Measurements from ENCODE around the gene GNB5. TPM values are rescaled to one million over a fixed set of nuclear protein-coding genes. Genes with fewer than 3 reads are reported as not detected.

GNB5 gene
- total RNA-seq, 1 experiment from 2014 or later = 48.8 TPM

- Mint-ChIP-seq H3K36me3 (ENCODE audit: insufficient read depth, unreplicated experiment) (no peaks in the 10 kb centered on the region), H3K27ac (ENCODE audit: unreplicated experiment) (no peak overlapping the region), H3K27me3 (ENCODE audit: unreplicated experiment) (no peaks in the 10 kb centered on the region), H3K9me3 (ENCODE audit: low read depth, unreplicated experiment) (no peaks in the 10 kb centered on the region), H3K4me3 (ENCODE audit: low read depth, unreplicated experiment) (no peak overlapping the region), H3K4me1 (ENCODE audit: low read depth, unreplicated experiment) (peaks cover 16% of the 10 kb centered on the region)
- CTCF ChIA-PET = no interaction called here
- BruUV-seq (replicated peaks) = no TSS peak
- DNase-seq = no peak
- intact Hi-C loops (cut with micrococcal nuclease; ENCODE audit: unreplicated experiment) = no loop called here
- TF ChIP-seq, protein P1, sequence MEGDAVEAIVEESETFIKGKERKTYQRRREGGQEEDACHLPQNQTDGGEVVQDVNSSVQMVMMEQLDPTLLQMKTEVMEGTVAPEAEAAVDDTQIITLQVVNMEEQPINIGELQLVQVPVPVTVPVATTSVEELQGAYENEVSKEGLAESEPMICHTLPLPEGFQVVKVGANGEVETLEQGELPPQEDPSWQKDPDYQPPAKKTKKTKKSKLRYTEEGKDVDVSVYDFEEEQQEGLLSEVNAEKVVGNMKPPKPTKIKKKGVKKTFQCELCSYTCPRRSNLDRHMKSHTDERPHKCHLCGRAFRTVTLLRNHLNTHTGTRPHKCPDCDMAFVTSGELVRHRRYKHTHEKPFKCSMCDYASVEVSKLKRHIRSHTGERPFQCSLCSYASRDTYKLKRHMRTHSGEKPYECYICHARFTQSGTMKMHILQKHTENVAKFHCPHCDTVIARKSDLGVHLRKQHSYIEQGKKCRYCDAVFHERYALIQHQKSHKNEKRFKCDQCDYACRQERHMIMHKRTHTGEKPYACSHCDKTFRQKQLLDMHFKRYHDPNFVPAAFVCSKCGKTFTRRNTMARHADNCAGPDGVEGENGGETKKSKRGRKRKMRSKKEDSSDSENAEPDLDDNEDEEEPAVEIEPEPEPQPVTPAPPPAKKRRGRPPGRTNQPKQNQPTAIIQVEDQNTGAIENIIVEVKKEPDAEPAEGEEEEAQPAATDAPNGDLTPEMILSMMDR (IDR thresholded peaks at IDR 0.05; ENCODE audit: unreplicated experiment) = no peak
Observed at GRCh38 chr15:52118969-52119749, 72.0 kb downstream of the GNB5 start.

- DNase-seq = no peak
- BruUV-seq (replicated peaks) = no TSS peak
- TF ChIP-seq, protein P1 (IDR thresholded peaks at IDR 0.05; ENCODE audit: unreplicated experiment) = no peak
- Mint-ChIP-seq H3K4me3 (ENCODE audit: low read depth, unreplicated experiment) (no peak overlapping the region), H3K27ac (ENCODE audit: unreplicated experiment) (no peak overlapping the region), H3K9me3 (ENCODE audit: low read depth, unreplicated experiment) (no peaks in the 10 kb centered on the region), H3K27me3 (ENCODE audit: unreplicated experiment) (no peaks in the 10 kb centered on the region), H3K36me3 (ENCODE audit: insufficient read depth, unreplicated experiment) (no peaks in the 10 kb centered on the region), H3K4me1 (ENCODE audit: low read depth, unreplicated experiment) (peaks cover 16% of the 10 kb centered on the region)
- CTCF ChIA-PET = no interaction called here
- intact Hi-C loops (cut with micrococcal nuclease; ENCODE audit: unreplicated experiment) = no loop called here
Observed at GRCh38 chr15:52117549-52117948, 73.6 kb downstream of the GNB5 start.

- peaks cover 4% of the 10 kb centered on the region for H3K36me3 Mint-ChIP-seq (ENCODE audit: insufficient read depth, unreplicated experiment)
- DNase-seq = no peak
- intact Hi-C loops (cut with micrococcal nuclease; ENCODE audit: unreplicated experiment) = no loop called here
Observed at GRCh38 chr15:52115598-52116427, 75.4 kb downstream of the GNB5 start.

DNA sequence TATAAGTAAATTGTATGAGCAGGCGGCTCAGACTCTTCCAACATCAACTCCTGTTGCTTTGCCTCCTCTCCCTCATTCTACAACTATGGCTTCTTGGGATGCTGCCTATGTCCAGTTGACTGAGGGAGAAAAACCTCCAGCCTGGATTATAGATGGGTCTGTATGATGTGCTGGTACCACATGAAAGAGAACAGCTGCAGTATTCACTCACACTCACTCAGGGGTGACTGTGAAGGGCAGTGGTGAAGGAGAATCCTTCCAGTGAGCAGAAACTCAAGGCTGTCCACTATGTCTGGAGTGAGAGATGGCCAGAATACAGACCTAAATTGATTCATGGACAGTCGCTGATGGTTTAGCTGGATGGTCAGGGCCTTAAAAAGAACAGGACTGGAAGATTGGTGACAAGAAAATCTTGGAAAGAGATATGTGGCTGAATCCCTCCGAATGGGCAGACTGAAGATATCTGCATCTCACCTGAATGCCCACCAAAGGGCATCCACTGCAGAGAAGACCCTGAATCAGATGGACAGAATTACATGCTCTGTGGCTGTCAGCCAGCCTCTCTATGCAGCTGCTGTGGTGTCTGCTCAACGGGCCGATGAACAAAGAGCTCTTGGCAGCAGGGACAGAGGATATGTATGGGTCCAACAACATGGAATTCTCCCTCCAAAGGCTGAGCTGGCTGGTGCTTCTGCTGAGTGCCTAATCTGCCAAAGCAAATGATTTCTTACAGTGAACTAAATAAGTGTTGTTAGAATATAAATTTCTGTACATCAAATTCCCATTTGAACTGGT, 76.7 kb downstream of the GNB5 start:
- CTCF ChIA-PET = no interaction called here
- no peak for DNase-seq
- H3K36me3 Mint-ChIP-seq (ENCODE audit: insufficient read depth, unreplicated experiment) = peaks cover 4% of the 10 kb centered on the region
- intact Hi-C loops (cut with micrococcal nuclease; ENCODE audit: unreplicated experiment) = no loop called here
- H3K27me3 Mint-ChIP-seq (ENCODE audit: unreplicated experiment) = no peaks in the 10 kb centered on the region
- no peaks in the 10 kb centered on the region for H3K9me3 Mint-ChIP-seq (ENCODE audit: low read depth, unreplicated experiment)
- TF ChIP-seq, protein P1 (IDR thresholded peaks at IDR 0.05; ENCODE audit: unreplicated experiment) = no peak
- no peak overlapping the region for H3K4me3 Mint-ChIP-seq (ENCODE audit: low read depth, unreplicated experiment)
- peaks cover 16% of the 10 kb centered on the region for H3K4me1 Mint-ChIP-seq (ENCODE audit: low read depth, unreplicated experiment)
- H3K27ac Mint-ChIP-seq (ENCODE audit: unreplicated experiment) = no peak overlapping the region
- BruUV-seq (replicated peaks) = no TSS peak

More at GRCh38 chr15:52115598-52116427, 75.4 kb downstream of the GNB5 start:
- no peaks in the 10 kb centered on the region for H3K27me3 Mint-ChIP-seq (ENCODE audit: unreplicated experiment)
- peaks cover 16% of the 10 kb centered on the region for H3K4me1 Mint-ChIP-seq (ENCODE audit: low read depth, unreplicated experiment)
- no peaks in the 10 kb centered on the region for H3K9me3 Mint-ChIP-seq (ENCODE audit: low read depth, unreplicated experiment)
- BruUV-seq (replicated peaks) = TSS peak; percentile 23
- CTCF ChIA-PET = interaction anchor here (0.7 kb wide), 1 partner anchor 19 kb away, joined by 3 read pairs; no protein-coding TSS in a partner anchor
- H3K27ac Mint-ChIP-seq (ENCODE audit: unreplicated experiment) = peak overlapping the region; percentile 13
- no peak overlapping the region for H3K4me3 Mint-ChIP-seq (ENCODE audit: low read depth, unreplicated experiment)
- TF ChIP-seq, protein P1 (IDR thresholded peaks at IDR 0.05; ENCODE audit: unreplicated experiment) = no peak

All from Calu3 (cell line).